Calu3 (cell line): Measurements from ENCODE around the gene EGR2. TPM values are rescaled to one million over a fixed set of nuclear protein-coding genes. Genes with fewer than 3 reads are reported as not detected.

Experiments used
- BruUV-seq: library from RNA; stranded (reverse); fragments of 400-500 nt; replicated peaks from 2 replicates; lab custom pipeline; 2021; lab: Mats Ljungman, UMichigan
- CTCF ChIA-PET: fragments of 300-600 bp; sonication (Branson Sonifier 250); formaldehyde crosslinking; loops from one replicate; lab custom pipeline; 2022; ENCODE audit warnings: antibody characterized with exemption; lab: Charles Lee
- DNase-seq: peaks from one replicate; pipeline ENCODE4 v3.0.0; 2022
- H3K27ac Mint-ChIP-seq: one replicate; pipeline ENCODE4 v1.8.0; 2022; ENCODE audit warnings: mixed read lengths; ENCODE audit not compliant: unreplicated experiment
- H3K27me3 Mint-ChIP-seq: one replicate; pipeline ENCODE4 v1.8.0; 2022; ENCODE audit warnings: mixed read lengths; ENCODE audit not compliant: unreplicated experiment
- H3K36me3 Mint-ChIP-seq: one replicate; pipeline ENCODE4 v1.8.0; 2022; ENCODE audit warnings: mild to moderate bottlenecking, moderate library complexity, mixed read lengths; ENCODE audit not compliant: insufficient read depth, unreplicated experiment
- H3K4me1 Mint-ChIP-seq: one replicate; pipeline ENCODE4 v1.8.0; 2022; ENCODE audit warnings: mild to moderate bottlenecking, low read depth, mixed read lengths; ENCODE audit not compliant: unreplicated experiment
- H3K4me3 Mint-ChIP-seq: one replicate; pipeline ENCODE4 v1.8.0; 2022; ENCODE audit warnings: mild to moderate bottlenecking, low read depth, moderate library complexity, mixed read lengths; ENCODE audit not compliant: unreplicated experiment
- H3K9me3 Mint-ChIP-seq: one replicate; pipeline ENCODE4 v1.8.0; 2022; ENCODE audit warnings: low read depth, mixed read lengths; ENCODE audit not compliant: unreplicated experiment
- intact Hi-C: fragments of 100-400 bp; cut with micrococcal nuclease; formaldehyde crosslinking; loops from one replicate; pipeline ENCODE4 v1.10.0; 2022; ENCODE audit not compliant: unreplicated experiment
- total RNA-seq: library from RNA; stranded (reverse); gene quantifications from 2 replicates; pipeline ENCODE4 v1.2.3, GENCODE V29; 2022
- TF ChIP-seq, protein P1 (sequence below): fragments of 200-600 bp; IDR thresholded peaks from one replicate; pipeline ENCODE4 v1.8.0; 2022; ENCODE audit warnings: antibody characterized with exemption; ENCODE audit not compliant: unreplicated experiment

The EGR2 gene
- total RNA-seq, 1 experiment from 2014 or later = 0.68 TPM

- peaks cover 63% of the 10 kb centered on the region for H3K27me3 Mint-ChIP-seq
Observed at GRCh38 chr10:62843600-62843999, 27.4 kb upstream of the EGR2 start.

GRCh38 chr10:62842983-62843382 lies 26.8 kb upstream of the EGR2 start:
- H3K36me3 Mint-ChIP-seq = no peaks in the 10 kb centered on the region
- peaks cover 2% of the 10 kb centered on the region for H3K9me3 Mint-ChIP-seq
- CTCF ChIA-PET = no interaction called here
- peaks cover 61% of the 10 kb centered on the region for H3K27me3 Mint-ChIP-seq
- H3K27ac Mint-ChIP-seq = no peak overlapping the region
- DNase-seq = no peak
- BruUV-seq = no TSS peak
- H3K4me1 Mint-ChIP-seq = no peaks in the 10 kb centered on the region
- intact Hi-C loops = no loop called here
- TF ChIP-seq, protein P1, sequence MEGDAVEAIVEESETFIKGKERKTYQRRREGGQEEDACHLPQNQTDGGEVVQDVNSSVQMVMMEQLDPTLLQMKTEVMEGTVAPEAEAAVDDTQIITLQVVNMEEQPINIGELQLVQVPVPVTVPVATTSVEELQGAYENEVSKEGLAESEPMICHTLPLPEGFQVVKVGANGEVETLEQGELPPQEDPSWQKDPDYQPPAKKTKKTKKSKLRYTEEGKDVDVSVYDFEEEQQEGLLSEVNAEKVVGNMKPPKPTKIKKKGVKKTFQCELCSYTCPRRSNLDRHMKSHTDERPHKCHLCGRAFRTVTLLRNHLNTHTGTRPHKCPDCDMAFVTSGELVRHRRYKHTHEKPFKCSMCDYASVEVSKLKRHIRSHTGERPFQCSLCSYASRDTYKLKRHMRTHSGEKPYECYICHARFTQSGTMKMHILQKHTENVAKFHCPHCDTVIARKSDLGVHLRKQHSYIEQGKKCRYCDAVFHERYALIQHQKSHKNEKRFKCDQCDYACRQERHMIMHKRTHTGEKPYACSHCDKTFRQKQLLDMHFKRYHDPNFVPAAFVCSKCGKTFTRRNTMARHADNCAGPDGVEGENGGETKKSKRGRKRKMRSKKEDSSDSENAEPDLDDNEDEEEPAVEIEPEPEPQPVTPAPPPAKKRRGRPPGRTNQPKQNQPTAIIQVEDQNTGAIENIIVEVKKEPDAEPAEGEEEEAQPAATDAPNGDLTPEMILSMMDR = no peak
- no peak overlapping the region for H3K4me3 Mint-ChIP-seq

More at GRCh38 chr10:62843600-62843999, 27.4 kb upstream of the EGR2 start:
- Mint-ChIP-seq H3K9me3 (peaks cover 2% of the 10 kb centered on the region), H3K4me3 (no peak overlapping the region), H3K27ac (no peak overlapping the region), H3K4me1 (no peaks in the 10 kb centered on the region), H3K36me3 (no peaks in the 10 kb centered on the region)
- TF ChIP-seq, protein P1 = no peak
- no peak for DNase-seq
- intact Hi-C loops = no loop called here
- BruUV-seq = no TSS peak
- CTCF ChIA-PET = no interaction called here

DNA sequence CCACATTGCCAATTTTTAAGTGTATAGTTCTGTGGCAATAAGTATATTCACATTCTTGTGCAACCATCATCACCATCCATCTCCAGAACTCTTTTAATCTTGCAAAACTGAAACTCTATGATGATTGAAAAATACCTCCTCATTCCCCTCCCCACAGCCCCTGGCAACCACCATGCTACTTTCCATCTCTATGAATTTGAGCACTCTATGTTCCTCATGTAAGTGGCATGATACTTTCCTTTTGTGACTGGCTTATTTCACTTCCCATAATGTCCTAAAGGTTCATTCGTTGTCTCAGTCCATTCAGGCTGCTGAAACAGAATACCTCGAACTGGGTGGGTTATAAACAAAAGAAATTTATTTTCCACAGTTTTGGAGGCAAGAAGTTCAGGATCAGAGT lies 23.4 kb upstream of the EGR2 start:
- no peak overlapping the region for H3K27ac Mint-ChIP-seq
- TF ChIP-seq, protein P1 = no peak
- CTCF ChIA-PET = no interaction called here
- no peaks in the 10 kb centered on the region for H3K4me1 Mint-ChIP-seq
- DNase-seq = no peak
- intact Hi-C loops = no loop called here
- no TSS peak for BruUV-seq
- H3K27me3 Mint-ChIP-seq = peaks cover 40% of the 10 kb centered on the region
- H3K36me3 Mint-ChIP-seq = no peaks in the 10 kb centered on the region
- no peak overlapping the region for H3K4me3 Mint-ChIP-seq
- no peaks in the 10 kb centered on the region for H3K9me3 Mint-ChIP-seq

DNA sequence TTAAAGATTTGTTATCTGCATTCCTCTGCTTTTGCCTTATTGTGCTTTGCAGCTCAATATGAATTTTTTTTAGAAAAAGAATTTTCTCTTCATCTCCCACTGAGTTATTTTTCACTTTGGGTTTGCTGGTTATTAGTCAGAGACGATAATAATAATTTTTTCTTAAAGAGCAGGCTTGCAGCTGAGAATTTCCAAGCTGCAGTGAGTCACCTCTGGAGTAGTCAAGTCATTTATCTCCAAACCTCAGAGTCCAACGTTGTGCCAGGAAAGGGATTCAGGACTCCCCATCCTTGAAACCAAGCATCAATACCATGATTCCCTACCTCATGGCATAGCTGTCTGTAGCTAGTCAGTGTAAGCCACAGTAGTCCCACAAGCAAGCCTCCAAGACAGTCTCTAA lies 15.2 kb upstream of the EGR2 start:
- Mint-ChIP-seq H3K4me3 (no peak overlapping the region), H3K27me3 (no peaks in the 10 kb centered on the region), H3K36me3 (no peaks in the 10 kb centered on the region), H3K27ac (no peak overlapping the region), H3K4me1 (no peaks in the 10 kb centered on the region), H3K9me3 (no peaks in the 10 kb centered on the region)
- DNase-seq = no peak
- intact Hi-C loops = no loop called here
- BruUV-seq = no TSS peak
- CTCF ChIA-PET = interaction anchor here (0.6 to 1.2 kb wide), 3 partner anchors 13 to 313 kb away, joined by 3 to 10 read pairs (median 6); no protein-coding TSS in a partner anchor
- TF ChIP-seq, protein P1 = no peak
